ENCODE data around the gene NADSYN1.
"Not testable (repeated sequence)": the region's sequence is repeated elsewhere in the genome, so short reads cannot be mapped to it uniquely, and the experiment has no call there.

NADSYN1 gene

GRCh38 chr11:71527576-71528210 is 74.7 kb downstream of the NADSYN1 start:
- DNase-seq, result no peak

GRCh38 chr11:71530602-71531001 is 77.6 kb downstream of the NADSYN1 start:
- no peak for DNase-seq

DNA sequence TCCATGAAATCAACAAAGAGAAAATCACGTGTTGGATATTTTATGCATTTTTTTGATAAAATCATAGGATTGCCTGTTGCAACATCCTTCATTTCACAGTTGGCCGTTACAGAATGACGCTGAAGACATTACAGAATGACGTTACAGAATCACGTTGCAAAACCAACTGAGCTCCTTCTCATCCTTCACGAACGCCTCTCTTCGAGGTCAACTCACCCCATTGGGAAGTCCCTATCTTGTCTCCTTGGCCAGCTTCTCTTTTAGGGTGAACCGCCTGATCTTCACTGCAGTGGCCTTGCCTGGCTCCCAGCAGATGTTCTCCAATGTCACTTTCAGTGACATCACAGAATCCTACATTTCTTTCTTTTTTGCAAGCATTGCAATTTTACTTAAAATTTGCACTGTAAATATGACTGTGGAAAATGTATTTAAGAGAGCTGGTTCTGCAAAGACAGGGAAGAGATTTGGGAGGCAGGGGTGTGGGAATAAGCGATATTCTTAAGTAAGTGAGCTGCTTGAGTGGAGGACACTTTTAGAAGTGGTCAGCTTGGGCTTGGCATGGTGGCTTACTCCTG is 79.1 kb downstream of the NADSYN1 start:
- no peak for DNase-seq

GRCh38 chr11:71534711-71535608 is 82.0 kb downstream of the NADSYN1 start:
- not testable (repeated sequence) for DNase-seq

GRCh38 chr11:71535825-71536224 is 82.8 kb downstream of the NADSYN1 start:
- DNase-seq, result no peak

- no peak for DNase-seq
Observed at GRCh38 chr11:71537537-71537936, 84.5 kb downstream of the NADSYN1 start.

DNA sequence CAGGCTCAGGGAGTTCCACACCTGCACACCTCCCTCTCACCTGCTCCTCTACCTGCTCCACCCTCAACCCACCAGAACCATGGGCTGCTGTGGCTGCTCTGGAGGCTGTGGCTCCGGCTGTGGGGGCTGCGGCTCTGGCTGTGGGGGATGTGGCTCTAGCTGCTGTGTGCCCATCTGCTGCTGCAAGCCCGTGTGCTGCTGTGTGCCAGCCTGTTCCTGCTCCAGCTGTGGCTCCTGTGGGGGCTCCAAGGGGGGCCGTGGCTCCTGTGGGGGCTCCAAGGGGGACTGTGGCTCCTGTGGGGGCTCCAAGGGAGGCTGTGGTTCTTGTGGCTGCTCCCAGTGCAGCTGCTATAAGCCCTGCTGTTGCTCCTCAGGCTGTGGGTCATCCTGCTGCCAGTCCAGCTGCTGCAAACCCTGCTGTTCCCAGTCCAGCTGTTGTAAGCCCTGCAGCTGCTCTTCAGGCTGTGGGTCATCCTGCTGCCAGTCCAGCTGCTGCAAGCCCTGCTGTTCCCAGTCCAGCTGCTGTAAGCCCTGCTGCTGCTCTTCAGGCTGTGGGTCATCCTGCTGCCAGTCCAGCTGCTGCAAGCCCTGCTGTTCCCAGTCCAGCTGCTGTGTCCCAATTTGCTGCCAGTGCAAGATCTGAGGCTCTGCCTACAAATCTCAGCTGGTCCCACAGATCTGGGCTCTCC is 85.1 kb downstream of the NADSYN1 start, which contains the start of gene KRTAP5-8:
Gene KRTAP5-8, plus strand, starts transcription at position 49 of the 689 bp plus-strand sequence. Its CDS starts 31 bp downstream, at position 80.
- DNase-seq, result not testable (repeated sequence)

DNA sequence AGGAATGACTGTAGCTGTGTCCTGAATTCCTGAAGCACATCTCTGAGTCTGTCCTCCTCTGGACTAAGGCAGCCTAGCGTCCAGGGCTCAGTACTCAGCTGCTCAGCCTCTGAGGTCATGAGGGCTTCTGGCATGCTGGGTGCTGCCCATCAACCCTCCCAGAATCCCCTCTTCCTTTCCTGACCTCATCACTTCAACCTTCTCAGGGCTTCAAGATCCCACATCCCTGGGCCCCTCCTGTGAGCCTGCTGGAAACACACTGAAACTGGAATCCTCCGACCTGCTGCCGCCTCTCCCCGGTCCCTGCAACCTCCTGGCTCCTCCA is 85.6 kb downstream of the NADSYN1 start:
- DNase-seq, result no peak

GRCh38 chr11:71539017-71539416 is 86.0 kb downstream of the NADSYN1 start:
- no peak for DNase-seq

- DNase-seq, result not testable (repeated sequence)
Observed at GRCh38 chr11:71539971-71540370, 87.0 kb downstream of the NADSYN1 start.

- not testable (repeated sequence) for DNase-seq
Observed at GRCh38 chr11:71540521-71541304, 87.7 kb downstream of the NADSYN1 start.

- DNase-seq, result no peak
Observed at GRCh38 chr11:71542382-71542781, 89.4 kb downstream of the NADSYN1 start.

GRCh38 chr11:71542879-71543777 is 90.1 kb downstream of the NADSYN1 start:
- DNase-seq, result no peak

- no peak for DNase-seq
Observed at GRCh38 chr11:71543866-71544265, 90.9 kb downstream of the NADSYN1 start.

- DNase-seq, result no peak
Observed at GRCh38 chr11:71544525-71545214, 91.7 kb downstream of the NADSYN1 start.

DNA sequence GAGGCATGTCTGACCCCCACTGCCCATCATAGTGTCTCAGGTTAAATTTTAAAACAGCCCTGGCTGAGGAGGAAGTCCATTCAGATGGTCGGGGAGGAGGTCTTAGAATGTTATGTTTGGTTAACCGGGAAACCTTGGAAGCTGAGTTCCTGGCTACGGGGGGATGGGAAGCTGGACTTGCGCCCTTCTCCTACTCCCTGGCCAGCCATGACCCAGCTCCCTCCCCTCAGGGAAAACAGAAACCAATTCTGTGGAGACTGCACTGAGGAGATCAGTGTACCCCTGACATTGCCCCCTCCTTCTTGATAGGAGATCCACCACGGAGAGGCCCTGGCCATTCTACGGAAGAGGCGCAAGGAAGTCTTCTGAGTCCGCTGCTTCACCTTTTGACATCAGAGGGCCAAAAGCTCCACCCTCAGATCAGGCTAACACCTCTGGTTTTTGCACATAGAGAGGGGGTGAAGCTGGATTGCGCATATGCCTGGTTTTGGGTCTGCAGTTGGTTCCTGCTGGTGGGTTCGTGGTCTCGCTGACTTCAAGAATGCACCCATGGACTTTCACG is 92.5 kb downstream of the NADSYN1 start:
- DNase-seq, result no peak

GRCh38 chr11:71548120-71548519 is 95.1 kb downstream of the NADSYN1 start, which contains the start of gene KRTAP5-9:
TSS of gene KRTAP5-9 (plus strand) at chr11:71548420. CDS start at chr11:71548658, 238 bp downstream.
- DNase-seq, result no peak

DNA sequence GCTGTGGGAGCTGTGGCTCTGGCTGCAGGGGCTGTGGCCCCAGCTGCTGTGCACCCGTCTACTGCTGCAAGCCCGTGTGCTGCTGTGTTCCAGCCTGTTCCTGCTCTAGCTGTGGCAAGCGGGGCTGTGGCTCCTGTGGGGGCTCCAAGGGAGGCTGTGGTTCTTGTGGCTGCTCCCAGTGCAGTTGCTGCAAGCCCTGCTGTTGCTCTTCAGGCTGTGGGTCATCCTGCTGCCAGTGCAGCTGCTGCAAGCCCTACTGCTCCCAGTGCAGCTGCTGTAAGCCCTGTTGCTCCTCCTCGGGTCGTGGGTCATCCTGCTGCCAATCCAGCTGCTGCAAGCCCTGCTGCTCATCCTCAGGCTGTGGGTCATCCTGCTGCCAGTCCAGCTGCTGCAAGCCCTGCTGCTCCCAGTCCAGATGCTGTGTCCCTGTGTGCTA is 95.7 kb downstream of the NADSYN1 start:
- DNase-seq, result no peak

All from AML-193 (cell line).